HepG2 (cell line): ENCODE results near the gene FRMD4B. TPM values are rescaled to one million over a fixed set of nuclear protein-coding genes. Genes with fewer than 3 reads are reported as not detected.

ENCODE experiments used
- ATAC-seq: fragments of 200-7000 bp; cut with Tn5 transposase; 3 replicates; pipeline ENCODE4 v1.9.1; 2020; ENCODE audit warnings: mild to moderate bottlenecking, moderate library complexity
- BruUV-seq: library from RNA; stranded (reverse); fragments of 400-500 nt; replicated peaks from 2 replicates; lab custom pipeline; 2021; lab: Mats Ljungman, UMichigan
- CTCF ChIA-PET: fragments of 300-600 bp; formaldehyde crosslinking; extraction: SDS; loops from one replicate; lab custom pipeline; 2021; ENCODE audit warnings: low total read pairs, inconsistent platforms, low intra/inter-chr PET ratio; lab: Yijun Ruan, JAX
- POLR2A ChIA-PET: fragments of 350-600 bp; sonication (Branson Sonifier 250); formaldehyde crosslinking; loops from one replicate; lab custom pipeline; 2020; ENCODE audit warnings: antibody characterized with exemption, inconsistent platforms; lab: Yijun Ruan, JAX
- DNase-seq: peaks from one replicate; pipeline ENCODE4 v3.0.0-alpha.2; 2015; ENCODE audit warnings: low spot score
- FAIRE-seq: peaks from 3 replicates; lab custom pipeline; 2011; peaks lifted over from hg19 to GRCh38; lab: Jason Lieb, UNC
- H2AFZ ChIP-seq: one replicate; pipeline ENCODE4 v1.6.1; 2011; ENCODE audit warnings: low read length, inconsistent platforms
- H3K27ac ChIP-seq: fragments of 300-600 bp; 3 replicates; pipeline ENCODE4 v1.8.0; 2011; ENCODE audit warnings: mixed run types, mild to moderate bottlenecking, mixed read lengths, low read length, inconsistent platforms; ENCODE audit not compliant: insufficient read depth; ENCODE audit errors: extremely low read length
- H3K27me3 ChIP-seq, 2 experiments: fragments of 200-600 bp in 1 of 2; 2 replicates in 1 of 2; 3 replicates in 1 of 2; pipeline versions ENCODE4 v1.6.0 to v1.8.0; 2011; ENCODE audit warnings: low read length in 2 of 2, mild to moderate bottlenecking in 2 of 2, moderate library complexity in 2 of 2, inconsistent platforms in 1 of 2; ENCODE audit not compliant: insufficient read depth in 2 of 2, control insufficient read depth in 1 of 2
- H3K36me3 ChIP-seq, 2 experiments: fragments of 200-600 bp in 1 of 2; replicated peaks in 1 of 2; 2 replicates in 1 of 2; 3 replicates in 1 of 2; pipeline versions ENCODE4 v1.5.1 to v1.8.0; 2011; ENCODE audit warnings: low read length in 2 of 2, inconsistent platforms in 1 of 2; ENCODE audit not compliant: insufficient read depth in 2 of 2, control insufficient read depth in 1 of 2
- H3K4me1 ChIP-seq: 2 replicates; pipeline ENCODE4 v1.5.1; 2012; ENCODE audit warnings: low read length, inconsistent platforms; ENCODE audit not compliant: insufficient read depth
- H3K4me2 ChIP-seq: 2 replicates; pipeline ENCODE4 v1.6.0; 2011; ENCODE audit warnings: low read depth, low read length, inconsistent platforms
- H3K4me3 ChIP-seq, 3 experiments: fragments of 200-600 bp in 1 of 3; sonication (generic), shearing (Covaris generic) in 1 of 3; replicated peaks in 1 of 3; 2 replicates each; pipeline ENCODE4 v1.5.1; 2011 to 2016; ENCODE audit warnings: low read length in 3 of 3, inconsistent platforms in 2 of 3, low read depth in 2 of 3, mild to moderate bottlenecking in 2 of 3, control low read depth in 1 of 3, mixed read lengths in 1 of 3; ENCODE audit not compliant: insufficient read depth in 1 of 3
- H3K79me2 ChIP-seq: one replicate; pipeline ENCODE4 v1.6.1; 2011; ENCODE audit warnings: low read length, inconsistent platforms; ENCODE audit not compliant: insufficient read depth
- H3K9ac ChIP-seq: 2 replicates; pipeline ENCODE4 v1.6.0; 2011; ENCODE audit warnings: mild to moderate bottlenecking, low read depth, low read length, inconsistent platforms; ENCODE audit not compliant: insufficient read depth
- H3K9me3 ChIP-seq: 2 replicates; pipeline ENCODE4 v1.5.1; 2012; ENCODE audit warnings: mild to moderate bottlenecking, low read length
- H4K20me1 ChIP-seq: 2 replicates; pipeline ENCODE4 v1.6.0; 2011; ENCODE audit warnings: inconsistent platforms, mild to moderate bottlenecking, low read length, moderate library complexity; ENCODE audit not compliant: insufficient read depth
- EED ChIP-seq: sonication (generic); formaldehyde crosslinking; IDR thresholded peaks from 2 replicates; pipeline ENCODE4 v1.5.0; 2020; ENCODE audit warnings: mild to moderate bottlenecking, missing genetic modification reagents
- GATAD2A ChIP-seq: IDR thresholded peaks from 2 replicates; pipeline ENCODE4 v1.6.1; 2016
- MIER3 ChIP-seq: IDR thresholded peaks from 2 replicates; pipeline ENCODE4 v1.6.1; 2016; ENCODE audit warnings: missing compliant biosample characterization, borderline replicate concordance
- TAF1 ChIP-seq: sonication (generic); formaldehyde crosslinking; IDR thresholded peaks from 2 replicates; pipeline ENCODE4 v1.4.0; 2020; ENCODE audit warnings: missing genetic modification reagents
- TBX2 ChIP-seq: sonication (generic); formaldehyde crosslinking; IDR thresholded peaks from 2 replicates; pipeline ENCODE4 v1.5.0; 2020; ENCODE audit warnings: missing genetic modification reagents, mild to moderate bottlenecking, borderline replicate concordance
- ZNF33A ChIP-seq: sonication (generic); formaldehyde crosslinking; IDR thresholded peaks from 2 replicates; pipeline ENCODE4 v1.5.1; 2020; ENCODE audit warnings: missing genetic modification reagents, mild to moderate bottlenecking, moderate library complexity, borderline replicate concordance
- ZNF563 ChIP-seq: sonication (generic); formaldehyde crosslinking; IDR thresholded peaks from 2 replicates; pipeline ENCODE4 v1.8.0; 2022; ENCODE audit warnings: mild to moderate bottlenecking, moderate library complexity, missing genetic modification reagents
- ZNF7 ChIP-seq: IDR thresholded peaks from 2 replicates; pipeline ENCODE4 v1.6.1; 2016; ENCODE audit warnings: missing biosample characterization, missing genetic modification reagents
- WGBS: methylation state at CpG from one replicate; pipeline ENCODE4 v1.1.6; 2017; ENCODE audit warnings: low lambda C conversion rate; 5-methylcytosine and 5-hydroxymethylcytosine counted together
- in situ Hi-C: cut with HindIII; loops from 2 replicates; pipeline ENCODE4 v1.10.0; 2017; ENCODE audit warnings: low pct_unique_long_range_greater_than_20kb; ENCODE audit not compliant: extremely low pct_ligation_motif_present
- intact Hi-C: fragments of 100-400 bp; cut with micrococcal nuclease; formaldehyde crosslinking; loops from one replicate; pipeline ENCODE4 v1.10.0; 2022; ENCODE audit not compliant: unreplicated experiment
- polyA plus RNA-seq, 8 experiments: library from polyadenylated mRNA; depleted of rRNA in 3 of 8; stranded (reverse) in 7 of 8; unstranded in 1 of 8; fragments of >200 nt; fragmentation: Illumina TruSeq in 4 of 8; extraction: Trizol in 4 of 8; gene quantifications; 2 replicates each; pipeline versions ENCODE4 v1.2.1 to v1.2.3, GENCODE V29; 2011 to 2016; ENCODE audit warnings: low read depth in 4 of 8, missing spikeins in 1 of 8, mixed read lengths in 1 of 8; ENCODE audit not compliant: insufficient read depth in 1 of 8
- total RNA-seq, 5 experiments: library from RNA; depleted of rRNA; stranded (reverse); fragments of >200 nt; fragmentation: Illumina TruSeq; extraction: Trizol; gene quantifications; 2 replicates each; pipeline ENCODE4 v1.2.3, GENCODE V29; 2016; ENCODE audit warnings: low read depth in 1 of 5

FRMD4B gene
- total and polyA plus RNA-seq, 2 of the 13 experiments (the other 11 are each of a cell fraction or from before 2014, with no cell fraction given), result 3.0 to 3.3 TPM

DNA sequence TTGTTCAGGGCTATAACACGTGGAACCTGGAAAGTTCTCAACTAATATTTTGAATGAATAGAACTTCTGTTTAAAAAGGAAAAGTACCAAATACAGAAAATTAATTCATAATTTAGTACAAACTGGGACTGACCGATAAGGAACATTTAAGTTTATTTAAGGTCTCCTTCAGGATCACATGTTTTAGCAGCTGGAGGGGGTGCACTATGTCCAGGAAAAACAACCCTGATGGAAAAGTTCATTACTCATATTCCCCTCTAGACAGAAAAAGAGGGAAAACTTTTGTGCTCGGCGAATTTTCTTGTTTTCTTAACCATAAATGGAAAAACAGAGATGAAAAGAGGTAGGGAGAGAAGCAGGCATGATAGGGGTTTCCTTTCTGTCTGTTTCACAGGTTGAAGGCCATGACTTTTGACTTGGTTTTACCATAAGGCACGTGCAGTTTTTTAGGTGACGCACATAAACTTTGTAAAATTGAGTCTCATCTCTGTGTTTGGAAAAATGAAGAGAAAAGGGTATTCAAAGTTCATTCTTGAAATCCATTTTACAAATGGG lies 26.5 kb downstream of the FRMD4B start:
- H3K4me3 ChIP-seq, result no peak overlapping the region
- H3K27ac ChIP-seq, result no peak overlapping the region
- 6% methylated on average over 6 of the region's 6 CpGs for WGBS
- H3K9ac ChIP-seq, result no peak overlapping the region
- H3K4me2 ChIP-seq, result no peak overlapping the region
- no peaks in the 10 kb centered on the region for H3K79me2 ChIP-seq
- no TSS peak for BruUV-seq
- ChIA-PET POLR2A (no interaction called here), CTCF (no interaction called here)
- H3K36me3 ChIP-seq, result no peaks in the 10 kb centered on the region
- DNase-seq (no peak), FAIRE-seq (no peak), ATAC-seq (no peak)
- no peaks in the 10 kb centered on the region for H4K20me1 ChIP-seq
- no peaks in the 10 kb centered on the region for H3K9me3 ChIP-seq
- no peaks in the 10 kb centered on the region; a peak in 1 of 5 replicates for H3K27me3 ChIP-seq
- intact Hi-C loops, result no loop called here
- no peak overlapping the region for H2AFZ ChIP-seq
- TF ChIP-seq GATAD2A (CRISPR knock-in tag) (no peak), ZNF33A (CRISPR knock-in tag) (no peak), TBX2 (CRISPR knock-in tag) (no peak), TAF1 (no peak), EED (CRISPR knock-in tag) (no peak), ZNF7 (CRISPR knock-in tag) (no peak)
- in situ Hi-C loops, result no loop called here
- no peaks in the 10 kb centered on the region for H3K4me1 ChIP-seq

DNA sequence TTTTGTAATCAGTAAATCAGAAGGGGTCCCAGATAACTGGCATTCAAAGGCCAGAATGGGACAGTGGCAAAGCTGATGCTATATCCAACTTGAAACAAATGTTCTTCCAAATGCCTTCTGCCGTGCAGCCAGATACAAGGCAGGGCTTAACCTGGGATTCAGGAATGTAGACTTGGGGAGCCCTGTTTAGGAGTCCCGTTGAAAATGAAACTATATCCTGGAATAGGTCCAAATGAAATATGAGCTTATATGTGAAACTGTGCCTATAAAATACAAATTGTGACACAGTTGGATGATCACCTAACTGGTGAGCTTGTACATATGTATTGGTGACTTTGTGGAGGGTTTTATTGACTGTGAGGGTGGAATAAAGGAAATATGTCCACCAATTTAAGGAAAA lies 28.7 kb downstream of the FRMD4B start:
- H2AFZ ChIP-seq, result no peak overlapping the region
- H3K9me3 ChIP-seq, result no peaks in the 10 kb centered on the region
- H3K4me2 ChIP-seq, result no peak overlapping the region
- no peak for DNase-seq
- no peaks in the 10 kb centered on the region for H4K20me1 ChIP-seq
- H3K4me3 ChIP-seq, result no peak overlapping the region
- TF ChIP-seq ZNF563 (CRISPR knock-in tag) (no peak), MIER3 (CRISPR knock-in tag) (no peak)
- ChIA-PET POLR2A (no interaction called here), CTCF (no interaction called here)
- H3K79me2 ChIP-seq, result no peaks in the 10 kb centered on the region
- no TSS peak for BruUV-seq
- in situ Hi-C loops, result no loop called here
- H3K9ac ChIP-seq, result no peak overlapping the region
- no peak overlapping the region for H3K27ac ChIP-seq
- H3K4me1 ChIP-seq, result no peaks in the 10 kb centered on the region
- no peak for FAIRE-seq
- no peak for ATAC-seq
- peaks cover 0 to 4% of the 10 kb centered on the region in 2 experiments; a peak in 1 of 5 replicates for H3K27me3 ChIP-seq
- intact Hi-C loops, result no loop called here
- no peaks in the 10 kb centered on the region for H3K36me3 ChIP-seq
- 0% methylated on average over 2 of the region's 2 CpGs for WGBS
